Mucosa of gallbladder (tissue), 1 donor: Measurements from ENCODE around the gene DNAJB13. TPM values are rescaled to one million over a fixed set of nuclear protein-coding genes. Genes with fewer than 3 reads are reported as not detected.

Experiments used
- DNase-seq: peaks from one replicate; pipeline ENCODE4 v3.0.0-alpha.2; 2020; ENCODE audit warnings: low spot score
- total RNA-seq: library from RNA; stranded (reverse); gene quantifications from one replicate; pipeline ENCODE4 v1.2.1, GENCODE V29; 2021
- donor health status: DM: no; HTN: no; CAD: no.

Gene DNAJB13
- total RNA-seq, 1 donor from 2014 or later, result 10.2 TPM

DNA sequence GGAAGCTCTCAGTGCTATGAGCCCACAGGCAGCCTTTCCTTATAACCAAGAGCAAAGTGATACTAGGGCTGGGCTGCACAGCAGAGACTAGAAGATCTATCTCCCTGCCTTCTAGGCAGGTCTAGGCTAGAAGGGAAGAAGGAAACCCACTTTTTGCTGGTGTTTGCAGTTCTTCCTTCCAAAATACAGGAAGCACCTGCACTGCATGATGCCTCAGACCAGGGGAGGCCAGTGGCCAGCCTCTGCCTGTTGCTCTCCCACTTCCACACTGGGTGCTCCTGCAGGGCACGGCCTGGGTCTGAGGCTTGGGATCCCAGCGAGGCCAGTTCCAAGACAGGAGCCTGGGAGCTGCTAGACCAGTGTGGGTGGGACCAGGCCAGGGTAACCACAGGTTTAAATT, 64.1 kb downstream of the DNAJB13 start:
- no peak for DNase-seq

DNA sequence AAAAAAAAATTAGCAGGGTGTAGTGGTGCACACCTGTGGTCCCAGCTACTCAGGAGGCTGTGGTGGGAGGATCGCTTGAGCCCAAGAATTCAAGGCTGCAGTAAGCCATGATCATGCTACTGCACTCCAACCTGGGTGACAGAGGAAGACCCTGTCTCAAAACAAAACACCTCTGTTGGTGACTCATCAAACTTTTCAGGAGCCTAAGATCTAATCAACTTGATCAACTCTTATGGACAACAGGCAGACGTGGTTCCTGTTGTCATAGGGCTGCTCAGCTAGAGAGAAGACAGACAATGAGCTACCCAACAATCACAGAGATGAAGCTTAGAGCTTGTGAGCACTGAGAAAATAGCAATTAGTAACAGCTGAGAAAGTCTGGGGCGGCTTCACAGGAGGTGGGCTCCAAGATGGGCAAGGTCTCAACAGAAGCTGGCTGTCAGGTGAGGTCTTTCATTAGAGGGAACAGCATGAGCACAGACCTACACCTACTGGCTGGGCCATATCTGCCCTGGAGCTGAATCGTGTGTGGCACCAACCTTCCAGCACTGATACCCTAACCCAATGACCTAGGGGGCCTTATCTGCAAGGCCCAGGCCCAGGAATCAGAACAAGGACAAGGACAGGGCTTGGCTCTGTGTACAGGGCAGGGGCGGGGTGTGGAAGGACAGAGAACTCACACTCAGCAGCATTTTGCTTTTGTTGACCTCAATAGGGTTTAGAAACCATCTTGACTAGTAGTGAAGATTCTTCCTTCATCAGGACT, 65.3 kb downstream of the DNAJB13 start:
- no peak for DNase-seq

DNA sequence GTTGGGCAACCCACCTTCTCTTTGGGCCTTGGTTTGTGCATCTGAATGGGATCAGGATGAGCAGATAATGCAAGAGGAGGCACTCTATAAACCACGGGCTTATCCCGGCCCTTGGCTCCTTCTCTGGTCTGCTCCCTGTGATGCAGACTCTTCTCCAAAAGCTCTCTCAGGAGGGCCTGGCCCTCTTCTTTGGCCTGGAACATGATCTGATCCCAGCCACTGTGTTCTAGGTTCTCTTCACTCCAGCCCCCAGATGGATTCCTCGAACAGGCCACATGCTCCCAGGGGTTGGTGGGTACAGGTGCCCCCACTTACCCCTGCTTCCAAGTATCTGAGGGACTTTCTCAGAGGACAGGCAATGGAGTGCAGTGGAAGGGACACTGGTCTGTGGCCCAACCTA, 66.8 kb downstream of the DNAJB13 start:
- DNase-seq, result no peak

DNA sequence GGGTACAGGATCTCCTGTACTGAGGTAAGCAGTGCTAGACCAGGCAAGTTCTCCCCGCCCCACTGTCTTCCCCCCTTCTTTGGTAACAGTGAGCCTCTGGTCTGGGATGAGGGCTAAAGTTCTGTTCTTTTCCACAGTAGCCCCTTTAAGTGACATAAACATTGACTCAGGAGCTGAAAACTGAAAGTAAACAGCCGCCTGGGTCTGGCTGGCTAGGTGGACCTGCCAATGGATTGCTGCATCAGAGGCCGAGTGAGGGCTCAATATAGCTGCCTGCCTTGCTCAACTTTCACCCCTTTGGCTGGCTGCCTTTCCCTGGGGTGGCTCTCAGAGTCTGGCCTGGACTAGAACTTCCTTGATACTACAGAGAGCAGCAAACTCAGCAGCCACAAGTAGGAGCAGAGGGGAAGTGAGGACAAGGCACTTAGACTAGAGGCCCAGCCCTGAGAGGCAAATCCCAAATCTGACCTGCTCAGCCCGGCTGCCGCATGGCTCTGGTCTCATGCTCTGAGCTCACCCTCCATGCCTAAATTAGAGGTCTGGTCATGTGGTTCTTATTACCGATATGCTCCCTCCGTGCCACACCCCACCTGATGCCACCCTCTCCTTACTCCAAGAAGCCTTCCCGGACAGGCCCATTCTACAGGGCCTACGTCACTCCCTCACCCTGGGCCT, 67.6 kb downstream of the DNAJB13 start:
- peak; percentile 95 for DNase-seq

DNA sequence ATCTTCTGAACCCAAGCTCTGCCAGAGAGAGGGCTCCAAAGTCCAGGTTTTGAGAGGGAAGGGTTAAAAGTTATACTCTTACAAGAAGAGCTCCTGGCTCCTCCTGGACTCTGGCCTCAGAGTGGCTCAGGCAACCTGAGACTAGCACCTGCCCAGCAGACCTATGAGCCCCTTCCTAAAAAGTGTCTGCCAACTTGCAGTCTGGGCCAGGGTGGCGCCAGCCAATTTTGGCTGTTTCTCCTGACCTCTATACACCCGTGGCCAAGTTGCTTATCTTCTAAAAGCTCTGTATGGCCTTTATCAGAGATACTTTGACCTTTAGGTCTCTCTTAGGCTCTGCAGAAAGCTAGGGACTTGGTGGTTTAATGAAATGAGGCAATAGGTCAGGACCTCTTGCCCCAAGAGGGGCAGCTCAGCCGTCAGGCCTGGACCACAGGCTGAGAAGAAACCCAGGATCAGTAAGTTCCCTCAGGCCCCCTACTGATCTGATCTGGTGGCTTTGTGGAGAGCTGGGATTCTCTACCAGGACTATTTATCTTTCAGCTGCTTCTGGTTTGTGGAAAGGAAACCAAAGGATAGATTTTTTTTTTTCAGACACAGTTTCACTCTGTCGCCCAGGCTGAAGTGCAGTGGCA, 68.4 kb downstream of the DNAJB13 start:
- DNase-seq, result no peak

DNA sequence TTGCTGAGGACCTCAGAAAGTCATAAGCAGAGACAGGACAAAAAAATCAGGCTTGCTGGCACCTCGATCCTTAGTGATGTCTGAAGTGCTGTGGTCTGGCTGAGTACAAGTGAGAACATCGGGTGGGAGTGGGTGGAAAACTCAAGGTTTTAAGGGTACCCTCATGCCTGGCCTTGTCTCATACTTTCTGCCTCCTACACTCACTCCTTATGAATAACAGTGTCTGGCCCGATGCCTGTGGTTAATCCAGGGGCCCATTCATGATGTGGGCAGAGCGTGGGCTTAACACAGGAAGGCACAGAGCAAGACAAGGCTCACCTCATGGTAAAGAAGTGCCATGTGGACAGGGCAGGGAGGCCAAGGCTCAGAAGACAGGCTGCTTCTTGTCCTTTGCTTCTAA, 69.0 kb downstream of the DNAJB13 start:
- DNase-seq, result no peak

Other genes starting within 250 kb of the DNAJB13 start
- 168 TPM for gene RAB6A, start 190.0 kb upstream of the DNAJB13 start, total RNA-seq
- 28.1 TPM for gene MRPL48, start 163.2 kb upstream of the DNAJB13 start, total RNA-seq
- gene COA4, start 74.2 kb upstream of the DNAJB13 start, total RNA-seq, result 76.3 TPM
- gene PAAF1, start 74.0 kb upstream of the DNAJB13 start, total RNA-seq, result 19.5 TPM
- gene UCP2, start 31.8 kb downstream of the DNAJB13 start, total RNA-seq, result 37.9 TPM
- 2.0 TPM for gene UCP3, start 58.1 kb downstream of the DNAJB13 start, total RNA-seq
- gene C2CD3, start 220.0 kb downstream of the DNAJB13 start, total RNA-seq, result 24.8 TPM
- gene PPME1, start 220.3 kb downstream of the DNAJB13 start, total RNA-seq, result 44.4 TPM